Vagina (tissue), 2 donors: ENCODE data around the gene SYNPO. TPM values are rescaled to one million over a fixed set of nuclear protein-coding genes. Genes with fewer than 3 reads are reported as not detected.

Source experiments
- DNase-seq, 2 donors: peaks; one replicate each; pipeline ENCODE4 v3.0.0-alpha.2; 2017; ENCODE audit errors: extremely low spot score in 2 of 2
- H3K27ac ChIP-seq: fragments of 200-600 bp; sonication (generic); one replicate; pipeline ENCODE4 v1.5.1; 2019
- H3K27me3 ChIP-seq: fragments of 200-600 bp; sonication (generic); one replicate; pipeline ENCODE4 v1.5.1; 2019
- H3K36me3 ChIP-seq, 2 donors: fragments of 200-600 bp; sonication (generic); one replicate each; pipeline ENCODE4 v1.5.1; 2017 to 2019
- H3K4me1 ChIP-seq: fragments of 200-600 bp; sonication (generic); one replicate; pipeline ENCODE4 v1.5.1; 2019
- H3K4me3 ChIP-seq, 2 donors: fragments of 200-600 bp; sonication (generic); 1 replicate in 1 of 2; 2 replicates in 1 of 2; pipeline ENCODE4 v1.5.1; 2016 to 2019
- H3K9me3 ChIP-seq: fragments of 200-600 bp; sonication (generic); one replicate; pipeline ENCODE4 v1.5.1; 2019
- CTCF ChIP-seq, 3 experiments: fragments of 450-650 bp in 2 of 3; fragments of 200-600 bp in 1 of 3; sonication (generic) in 1 of 3; IDR thresholded peaks; one replicate each; pipeline ENCODE4 v1.5.1; 2017 to 2019; ENCODE audit warnings: antibody characterized with exemption in 3 of 3, mild to moderate bottlenecking in 2 of 3, moderate library complexity in 2 of 3
- POLR2A ChIP-seq, 2 donors: fragments of 450-650 bp; IDR thresholded peaks; one replicate each; pipeline ENCODE4 v1.6.1; 2017; ENCODE audit warnings: antibody characterized with exemption in 2 of 2, mild to moderate bottlenecking in 2 of 2, moderate library complexity in 2 of 2
- POLR2AphosphoS5 ChIP-seq, 2 donors: sonication (generic); formaldehyde crosslinking; IDR thresholded peaks; one replicate each; pipeline ENCODE4 v1.9.0; 2017; ENCODE audit warnings: antibody characterized with exemption in 2 of 2, mild to moderate bottlenecking in 2 of 2, low read depth in 1 of 2; ENCODE audit not compliant: insufficient read depth in 1 of 2
- intact Hi-C: fragments of 100-400 bp; cut with DNase I; formaldehyde crosslinking; loops from one replicate; pipeline ENCODE4 v1.15.1; 2023
- total RNA-seq: library from RNA; depleted of rRNA; stranded (reverse); fragments of >200 nt; gene quantifications from one replicate; pipeline ENCODE4 v1.2.3, GENCODE V29; 2016

Gene SYNPO
- total RNA-seq, 1 donor from 2014 or later: 16.7 TPM

- H3K4me3 ChIP-seq: no peak overlapping the region
- H3K27me3 ChIP-seq: no peaks in the 10 kb centered on the region
- H3K27ac ChIP-seq: peak overlapping the region; percentile 91
- no peaks in the 10 kb centered on the region for H3K36me3 ChIP-seq
- intact Hi-C loops: no loop called here
- H3K9me3 ChIP-seq: no peaks in the 10 kb centered on the region
- DNase-seq: no peak
- peaks cover 62% of the 10 kb centered on the region for H3K4me1 ChIP-seq
- TF ChIP-seq CTCF (IDR thresholded peaks at IDR 0.05) (no peak), POLR2AphosphoS5 (IDR thresholded peaks at IDR 0.05; ENCODE audit: insufficient read depth in 1 of 2, low read depth in 1 of 2) (no peak), POLR2A (IDR thresholded peaks at IDR 0.05) (no peak)
These were observed 4.1 kb downstream of the SYNPO start for GRCh38 chr5:150644514-150644913.

DNA sequence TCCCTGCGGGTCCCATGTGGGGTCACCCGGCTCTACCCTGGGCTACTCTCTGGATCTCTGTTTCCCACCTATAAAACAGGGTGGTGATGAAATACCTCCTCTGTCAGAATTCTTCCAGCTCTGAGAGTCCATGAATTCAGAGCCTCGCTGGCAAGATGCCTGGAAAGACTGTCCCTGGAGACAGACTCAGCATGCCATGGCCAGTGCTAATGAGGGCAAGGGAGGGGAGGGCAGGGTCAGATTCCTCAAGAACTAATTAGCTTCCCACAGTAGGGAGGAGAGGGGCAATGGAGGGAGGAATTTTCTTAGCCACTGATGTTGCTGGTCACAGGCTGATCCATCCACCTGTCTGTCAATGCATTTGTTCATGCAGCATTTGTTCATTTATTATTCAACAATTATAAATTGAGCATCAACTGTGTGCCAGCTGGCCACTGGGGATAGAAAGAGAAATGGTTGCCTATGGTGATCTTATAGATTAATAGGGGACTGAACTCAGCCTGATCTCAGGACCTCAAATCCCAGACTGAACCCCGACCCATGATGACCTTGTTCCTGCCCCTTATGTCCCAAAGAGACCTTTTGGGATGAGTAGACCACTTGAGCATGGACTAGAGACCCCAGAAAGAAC is 4.7 kb downstream of the SYNPO start:
- peak overlapping the region; percentile 91 for H3K27ac ChIP-seq
- DNase-seq: no peak

GRCh38 chr5:150647275-150648251 is 7.1 kb downstream of the SYNPO start:
- Histone ChIP-seq H3K4me1 (peaks cover 34% of the 10 kb centered on the region), H3K27ac (no peak overlapping the region), H3K27me3 (no peaks in the 10 kb centered on the region), H3K4me3 (no peak overlapping the region), H3K9me3 (no peaks in the 10 kb centered on the region), H3K36me3 (no peaks in the 10 kb centered on the region)
- intact Hi-C loops: no loop called here
- DNase-seq: no peak
- TF ChIP-seq POLR2A (IDR thresholded peaks at IDR 0.05): no peak
- no peak for TF ChIP-seq CTCF (IDR thresholded peaks at IDR 0.05)
- TF ChIP-seq POLR2AphosphoS5 (IDR thresholded peaks at IDR 0.05; ENCODE audit: insufficient read depth in 1 of 2, low read depth in 1 of 2): no peak

More for the DNA sequence above, 4.7 kb downstream of the SYNPO start:
- peaks cover 55% of the 10 kb centered on the region for H3K4me1 ChIP-seq
- intact Hi-C loops: no loop called here
- TF ChIP-seq CTCF (IDR thresholded peaks at IDR 0.05): no peak
- TF ChIP-seq POLR2AphosphoS5 (IDR thresholded peaks at IDR 0.05; ENCODE audit: insufficient read depth in 1 of 2, low read depth in 1 of 2): no peak
- TF ChIP-seq POLR2A (IDR thresholded peaks at IDR 0.05): no peak
- no peaks in the 10 kb centered on the region for H3K36me3 ChIP-seq
- H3K4me3 ChIP-seq: no peak overlapping the region
- H3K27me3 ChIP-seq: no peaks in the 10 kb centered on the region
- no peaks in the 10 kb centered on the region for H3K9me3 ChIP-seq

GRCh38 chr5:150648294-150649107 is 8.0 kb downstream of the SYNPO start:
- Histone ChIP-seq H3K9me3 (no peaks in the 10 kb centered on the region), H3K4me1 (peaks cover 31% of the 10 kb centered on the region), H3K27ac (no peak overlapping the region), H3K27me3 (no peaks in the 10 kb centered on the region), H3K4me3 (no peak overlapping the region), H3K36me3 (no peaks in the 10 kb centered on the region)
- no peak for DNase-seq
- TF ChIP-seq POLR2A (IDR thresholded peaks at IDR 0.05): no peak
- TF ChIP-seq CTCF (IDR thresholded peaks at IDR 0.05): no peak
- no peak for TF ChIP-seq POLR2AphosphoS5 (IDR thresholded peaks at IDR 0.05; ENCODE audit: insufficient read depth in 1 of 2, low read depth in 1 of 2)
- intact Hi-C loops: no loop called here
